ENCODE results near the gene SORBS1. TPM values are rescaled to one million over a fixed set of nuclear protein-coding genes. Genes with fewer than 3 reads are reported as not detected.
A peak's percentile ranks its signal among the peaks of the same experiment; 100 is the strongest.

The SORBS1 gene
- total and polyA plus RNA-seq, 2 of the 13 experiments (the other 11 are each of a cell fraction or from before 2014, with no cell fraction given), result 16.8 to 39.8 TPM

- ATAC-seq, result no peak
- POLR2A ChIA-PET, result interaction anchor here (0.7 to 1.0 kb wide), 2 partner anchors 25 to 86 kb away, joined by 3 read pairs; partner anchors contain the start of gene SORBS1
- peak overlapping the region; percentile 96 for H3K27ac ChIP-seq (ENCODE audit: extremely low read length, insufficient read depth, low read length)
Measured at GRCh38 chr10:95475003-95475383, 86.2 kb downstream of the SORBS1 start.

DNA sequence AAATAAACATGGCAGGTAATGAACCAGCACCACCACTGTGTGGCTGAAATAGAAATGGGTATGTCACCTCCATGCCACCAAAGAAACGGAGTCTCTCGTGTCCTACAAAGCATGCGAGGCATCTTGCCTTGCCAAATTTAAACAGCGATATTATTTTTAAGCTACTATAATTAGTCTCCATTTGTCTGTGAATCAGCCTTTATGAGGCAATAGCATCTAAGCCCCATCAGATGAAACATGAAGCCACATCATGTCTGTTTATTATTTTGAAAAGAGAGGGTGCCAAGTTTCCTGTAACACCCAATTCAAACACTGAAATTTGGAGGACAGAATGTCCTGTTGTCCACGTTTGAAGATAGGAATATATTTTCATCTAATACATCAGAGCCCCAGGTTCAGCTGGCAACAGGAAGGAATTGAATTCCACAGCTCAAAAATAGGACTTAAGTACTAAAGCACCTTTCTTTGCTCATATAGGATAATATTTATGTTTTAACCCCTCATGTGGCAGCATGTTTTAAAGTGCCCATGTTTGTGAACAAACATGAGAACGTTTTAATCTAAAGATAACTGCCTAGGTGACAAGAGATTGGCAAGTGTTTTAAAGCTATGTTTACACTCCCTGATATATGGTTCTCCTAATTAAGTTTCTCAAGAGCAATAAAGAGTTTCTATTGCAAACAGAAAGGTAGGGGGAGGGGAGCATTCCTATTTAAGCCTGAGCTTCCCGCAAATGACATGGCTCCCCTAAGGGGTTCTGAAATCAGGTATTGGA is 86.8 kb downstream of the SORBS1 start:
- peak overlapping the region; percentile 96 for H3K27ac ChIP-seq (ENCODE audit: extremely low read length, insufficient read depth, low read length)
- peak overlapping the region; percentile 19; the same call in 1 of the 2 replicates for H3K9ac ChIP-seq (ENCODE audit: insufficient read depth, low read depth, low read length)
- CTCF ChIA-PET (ENCODE audit: low intra/inter-chr PET ratio, low total read pairs), result no interaction called here
- TF ChIP-seq MBNL3 (CRISPR knock-in tag; conservative IDR thresholded peaks at IDR 0.05) (no peak), IRX3 (CRISPR knock-in tag; IDR thresholded peaks at IDR 0.05; ENCODE audit: borderline replicate concordance, low read depth) (no peak), HIVEP1 (CRISPR knock-in tag; IDR thresholded peaks at IDR 0.05) (no peak)

More at GRCh38 chr10:95475003-95475383, 86.2 kb downstream of the SORBS1 start:
- Histone ChIP-seq H3K9me3 (ENCODE audit: low read length) (no peaks in the 10 kb centered on the region), H3K27me3 (ENCODE audit: control insufficient read depth in 1 of 2, insufficient read depth in 2 of 2, low read length in 2 of 2) (no peaks in the 10 kb centered on the region), H3K36me3 (replicated peaks in 1 of 2; ENCODE audit: control insufficient read depth in 1 of 2, insufficient read depth in 2 of 2, low read length in 2 of 2) (no peaks in the 10 kb centered on the region; a peak in 2 of 5 replicates), H3K79me2 (ENCODE audit: insufficient read depth, low read length) (peaks cover 41% of the 10 kb centered on the region), H4K20me1 (ENCODE audit: insufficient read depth, low read length) (no peaks in the 10 kb centered on the region), H3K4me2 (ENCODE audit: low read depth, low read length) (0 out of 2 replicates have a peak overlapping the region, but pooled peaks have one; percentile 10), H2AFZ (ENCODE audit: low read length) (no peak overlapping the region), H3K4me3 (replicated peaks in 1 of 3; ENCODE audit: insufficient read depth in 1 of 3, low read depth in 2 of 3, low read length in 3 of 3) (no peak overlapping the region), H3K9ac (ENCODE audit: insufficient read depth, low read depth, low read length) (0 out of 2 replicates have a peak overlapping the region, but pooled peaks have one; percentile 19), H3K4me1 (ENCODE audit: insufficient read depth, low read length) (peaks cover 100% of the 10 kb centered on the region)
- no peak for FAIRE-seq
- TF ChIP-seq GMEB2 (CRISPR knock-in tag; IDR thresholded peaks at IDR 0.05; ENCODE audit: low read depth), result no peak
- no peak for TF ChIP-seq PHF8 (CRISPR knock-in tag; IDR thresholded peaks at IDR 0.05)
- no peak for TF ChIP-seq MED1 (CRISPR knock-in tag; IDR thresholded peaks at IDR 0.05)
- 0 out of 2 replicates have a peak, but pooled peaks have one; percentile 33 for TF ChIP-seq ZNF44 (CRISPR knock-in tag; IDR thresholded peaks at IDR 0.05)
- DNase-seq (ENCODE audit: low spot score), result no peak
- in situ Hi-C loops (cut with HindIII; ENCODE audit: extremely low pct_ligation_motif_present, low pct_unique_long_range_greater_than_20kb) (no loop called here), intact Hi-C loops (cut with micrococcal nuclease; ENCODE audit: unreplicated experiment) (no loop called here)
- BruUV-seq (replicated peaks), result no TSS peak
- CTCF ChIA-PET (ENCODE audit: low intra/inter-chr PET ratio, low total read pairs), result no interaction called here
- 59% methylated on average over 1 of the region's 1 CpG for WGBS (ENCODE audit: low lambda C conversion rate)

More for the DNA sequence above, 86.8 kb downstream of the SORBS1 start:
- Histone ChIP-seq H3K27me3 (ENCODE audit: control insufficient read depth in 1 of 2, insufficient read depth in 2 of 2, low read length in 2 of 2) (no peaks in the 10 kb centered on the region), H3K4me3 (replicated peaks in 1 of 3; ENCODE audit: insufficient read depth in 1 of 3, low read depth in 2 of 3, low read length in 3 of 3) (no peak overlapping the region), H3K4me2 (ENCODE audit: low read depth, low read length) (no peak overlapping the region), H3K79me2 (ENCODE audit: insufficient read depth, low read length) (peaks cover 39% of the 10 kb centered on the region), H4K20me1 (ENCODE audit: insufficient read depth, low read length) (no peaks in the 10 kb centered on the region), H3K9me3 (ENCODE audit: low read length) (no peaks in the 10 kb centered on the region), H3K4me1 (ENCODE audit: insufficient read depth, low read length) (peaks cover 100% of the 10 kb centered on the region), H2AFZ (ENCODE audit: low read length) (no peak overlapping the region), H3K36me3 (replicated peaks in 1 of 2; ENCODE audit: control insufficient read depth in 1 of 2, insufficient read depth in 2 of 2, low read length in 2 of 2) (no peaks in the 10 kb centered on the region; a peak in 2 of 5 replicates)
- no TSS peak for BruUV-seq (replicated peaks)
- in situ Hi-C loops (cut with HindIII; ENCODE audit: extremely low pct_ligation_motif_present, low pct_unique_long_range_greater_than_20kb) (no loop called here), intact Hi-C loops (cut with micrococcal nuclease; ENCODE audit: unreplicated experiment) (no loop called here)
- 70% methylated on average over 7 of the region's 7 CpGs for WGBS (ENCODE audit: low lambda C conversion rate)
- DNase-seq (ENCODE audit: low spot score), result peak; percentile 29
- FAIRE-seq, result no peak
- POLR2A ChIA-PET, result interaction anchor here (0.7 to 1.0 kb wide), 2 partner anchors 25 to 87 kb away, joined by 3 read pairs; partner anchors contain the start of gene SORBS1
- ATAC-seq, result no peak
